ENCODE results near the gene PKN3.

PKN3 gene

GRCh38 chr9:128742401-128742800 lies 40.1 kb downstream of the PKN3 start:
- DNase-seq (ENCODE audit: low read depth in 3 of 3) = no peak

- no peak for DNase-seq (ENCODE audit: low read depth in 3 of 3)
These were observed 41.1 kb downstream of the PKN3 start for GRCh38 chr9:128743421-128743820.

DNA sequence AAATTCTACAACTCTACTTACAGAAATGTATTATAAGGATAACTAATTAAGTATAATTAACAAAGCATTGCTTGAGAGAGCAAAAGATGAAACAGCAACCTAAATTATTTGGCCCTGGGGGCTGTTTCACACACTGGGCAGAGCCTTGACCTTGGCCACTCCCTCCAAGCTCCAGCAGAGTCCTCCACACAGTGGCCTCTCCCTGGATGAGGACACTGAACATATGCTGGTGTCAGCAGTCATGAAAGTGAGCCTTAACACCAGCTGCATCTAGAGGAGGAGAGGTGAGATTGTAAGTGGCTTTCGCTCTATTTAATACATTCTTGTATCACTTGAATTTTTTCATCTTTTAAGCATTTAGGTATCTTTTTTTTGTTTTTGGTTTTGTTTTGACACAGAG lies 44.9 kb downstream of the PKN3 start:
- no peak for DNase-seq (ENCODE audit: low read depth in 3 of 3)

GRCh38 chr9:128750926-128751595 lies 48.8 kb downstream of the PKN3 start:
- DNase-seq (ENCODE audit: low read depth in 3 of 3) = no peak

DNA sequence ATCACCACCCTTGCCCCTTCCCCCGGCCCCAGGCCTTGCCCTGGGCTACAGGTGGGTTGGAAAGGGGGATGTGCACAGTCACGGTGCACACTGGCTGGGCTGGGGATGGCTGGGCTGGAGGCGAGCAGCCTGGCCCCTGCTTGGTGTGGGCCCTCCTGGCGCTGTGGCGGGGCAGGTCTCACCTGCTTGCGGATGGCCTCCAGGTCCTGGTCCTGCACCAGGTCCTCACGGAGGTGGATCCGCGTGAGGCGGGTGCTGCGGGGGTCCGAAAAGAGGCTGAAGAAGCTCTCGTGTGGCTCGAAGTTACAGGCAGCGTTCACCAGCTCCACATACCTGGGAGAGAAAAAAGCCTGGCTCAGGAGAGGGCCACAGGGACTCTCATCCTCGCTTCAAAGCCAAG lies 51.3 kb downstream of the PKN3 start:
- DNase-seq (ENCODE audit: low read depth in 3 of 3) = no peak

GRCh38 chr9:128757602-128758001 lies 55.3 kb downstream of the PKN3 start:
- DNase-seq (ENCODE audit: low read depth in 3 of 3) = no peak

DNA sequence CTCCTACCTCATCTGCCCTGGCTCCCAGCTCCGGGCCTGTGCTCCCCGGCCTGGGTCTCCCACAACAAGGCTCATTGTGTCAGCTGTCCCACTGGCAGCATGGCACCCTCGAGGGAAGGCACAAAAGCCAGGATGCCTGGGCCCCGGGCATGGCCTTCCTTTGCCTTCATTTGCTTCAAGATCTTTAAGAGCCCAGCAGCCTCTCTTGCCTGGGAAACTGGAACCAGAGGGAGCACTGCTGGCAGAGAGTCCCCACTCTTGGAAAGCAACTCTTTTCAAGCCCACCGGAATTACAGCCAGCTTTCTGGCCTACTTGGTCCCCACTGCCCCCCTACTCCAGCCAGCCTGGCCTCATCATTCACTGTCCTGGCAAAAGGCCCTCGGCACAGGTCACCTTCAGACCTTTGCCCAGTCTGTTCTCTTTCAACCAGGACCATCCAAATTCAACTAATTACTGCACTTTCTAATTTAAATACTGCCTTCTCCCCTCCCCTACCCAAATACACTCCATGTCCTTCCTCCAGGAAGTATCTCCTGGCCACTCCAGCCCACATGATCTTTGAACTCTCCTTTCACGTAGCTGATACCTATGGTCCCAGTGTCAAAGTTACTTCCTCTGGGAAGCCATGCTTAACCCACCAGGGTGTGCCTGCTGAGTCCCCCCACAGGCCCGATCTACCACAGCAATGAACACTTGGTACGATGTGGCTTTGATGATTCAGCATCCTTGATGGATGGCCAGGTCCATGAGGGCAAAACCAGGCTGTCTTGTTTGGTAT lies 60.6 kb downstream of the PKN3 start:
- DNase-seq (ENCODE audit: low read depth in 3 of 3) = no peak

DNA sequence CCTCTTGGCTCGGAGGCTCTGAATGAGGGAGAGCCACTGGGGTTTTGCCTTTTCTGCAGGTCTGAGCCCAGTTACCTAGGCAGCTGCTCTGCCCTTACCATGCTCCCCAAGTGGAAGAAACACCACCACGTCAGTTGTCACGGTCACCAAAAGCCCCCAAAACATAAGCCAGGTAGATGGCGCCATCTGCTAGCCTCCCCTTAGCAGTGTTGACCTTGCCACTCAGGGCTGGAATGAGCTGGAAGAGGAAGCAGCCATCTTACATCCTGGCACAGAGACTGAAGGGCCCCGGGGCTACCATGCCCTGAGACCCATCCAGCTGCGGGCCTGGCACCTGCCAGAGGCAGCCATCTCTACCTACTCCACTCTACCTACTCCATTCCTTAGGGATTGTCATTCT lies 62.1 kb downstream of the PKN3 start:
- no peak for DNase-seq (ENCODE audit: low read depth in 3 of 3)

DNA sequence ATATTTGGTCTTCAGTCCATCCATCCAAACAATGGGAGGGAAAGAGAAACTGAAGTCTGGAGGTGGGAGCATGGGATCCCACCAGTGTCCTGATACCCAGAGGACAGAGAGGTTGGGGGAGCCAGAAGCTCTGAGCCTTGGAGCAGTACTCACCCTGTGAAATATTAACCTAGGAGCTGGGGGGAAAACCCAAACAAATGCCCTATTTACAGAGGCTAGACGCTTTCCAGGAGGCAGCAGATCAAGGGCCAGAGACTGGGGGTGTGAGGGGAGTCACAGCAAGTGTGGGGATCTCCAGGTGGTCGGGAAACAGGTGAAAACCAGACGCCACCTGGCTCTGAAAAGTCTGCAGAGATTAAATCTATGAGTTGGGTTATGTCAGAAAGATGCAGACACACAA lies 63.2 kb downstream of the PKN3 start:
- no peak for DNase-seq (ENCODE audit: low read depth in 3 of 3)

DNA sequence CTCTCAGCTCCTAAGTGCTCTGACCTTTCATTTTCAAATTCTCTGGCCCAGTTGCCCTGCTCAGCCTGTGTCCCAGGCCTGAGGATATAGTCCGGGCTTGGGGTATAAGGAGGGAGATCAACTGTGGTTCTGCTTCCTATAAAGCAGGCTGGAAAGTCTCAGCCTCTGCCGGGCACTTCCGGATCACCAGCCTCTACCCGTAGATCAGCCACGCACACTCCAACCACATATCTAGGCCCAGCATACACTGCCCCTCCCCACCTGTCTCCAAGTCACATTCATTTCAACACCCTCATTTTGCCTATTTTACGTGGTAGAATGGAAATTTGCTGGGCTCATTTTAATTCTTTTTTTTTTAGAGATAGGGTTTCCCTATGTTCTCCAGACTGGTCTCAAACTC lies 66.3 kb downstream of the PKN3 start:
- no peak for DNase-seq (ENCODE audit: low read depth in 3 of 3)
